Transverse colon (tissue), 3 donors: ENCODE measurements around the gene LURAP1L.

Experiments used
- EP300 ChIP-seq: sonication (generic); formaldehyde crosslinking; IDR thresholded peaks from one replicate; pipeline ENCODE4 v1.6.1; 2017; ENCODE audit warnings: antibody characterized with exemption, low read depth
- POLR2A ChIP-seq: fragments of 450-650 bp; IDR thresholded peaks from one replicate; pipeline ENCODE4 v1.6.1; 2016; ENCODE audit warnings: antibody characterized with exemption, mild to moderate bottlenecking, moderate library complexity
- TF ChIP-seq, protein P1 (sequence below), 5 experiments: fragments of 200-600 bp in 3 of 5; fragments of 450-650 bp in 2 of 5; sonication (generic) in 3 of 5; IDR thresholded peaks; 1 replicate in 2 of 5; 2 replicates in 3 of 5; pipeline ENCODE4 v1.5.1; 2016 to 2017; ENCODE audit warnings: antibody characterized with exemption in 5 of 5, inconsistent platforms in 3 of 5, mild to moderate bottlenecking in 2 of 5, moderate library complexity in 1 of 5

DNA sequence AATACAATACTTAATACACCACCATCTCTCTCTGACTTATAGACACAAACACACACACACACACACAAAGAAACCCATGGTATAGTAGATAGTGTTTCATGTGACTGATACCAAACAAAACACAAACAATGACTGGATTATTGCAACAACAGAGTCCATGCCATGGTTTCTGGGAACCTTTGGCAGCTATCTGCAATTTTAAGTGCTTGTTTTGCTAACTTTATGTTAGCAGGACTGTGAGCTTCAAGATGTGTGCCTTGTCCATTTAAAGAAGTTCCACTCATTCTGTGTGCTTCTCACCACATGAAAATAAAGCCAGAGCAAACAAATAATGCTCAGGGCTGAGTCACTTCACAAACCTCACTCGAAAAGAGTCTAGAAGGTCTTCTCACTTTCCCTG is 15.1 kb upstream of the LURAP1L start:
- TF ChIP-seq POLR2A (no peak), EP300 (no peak)
- TF ChIP-seq, protein P1, sequence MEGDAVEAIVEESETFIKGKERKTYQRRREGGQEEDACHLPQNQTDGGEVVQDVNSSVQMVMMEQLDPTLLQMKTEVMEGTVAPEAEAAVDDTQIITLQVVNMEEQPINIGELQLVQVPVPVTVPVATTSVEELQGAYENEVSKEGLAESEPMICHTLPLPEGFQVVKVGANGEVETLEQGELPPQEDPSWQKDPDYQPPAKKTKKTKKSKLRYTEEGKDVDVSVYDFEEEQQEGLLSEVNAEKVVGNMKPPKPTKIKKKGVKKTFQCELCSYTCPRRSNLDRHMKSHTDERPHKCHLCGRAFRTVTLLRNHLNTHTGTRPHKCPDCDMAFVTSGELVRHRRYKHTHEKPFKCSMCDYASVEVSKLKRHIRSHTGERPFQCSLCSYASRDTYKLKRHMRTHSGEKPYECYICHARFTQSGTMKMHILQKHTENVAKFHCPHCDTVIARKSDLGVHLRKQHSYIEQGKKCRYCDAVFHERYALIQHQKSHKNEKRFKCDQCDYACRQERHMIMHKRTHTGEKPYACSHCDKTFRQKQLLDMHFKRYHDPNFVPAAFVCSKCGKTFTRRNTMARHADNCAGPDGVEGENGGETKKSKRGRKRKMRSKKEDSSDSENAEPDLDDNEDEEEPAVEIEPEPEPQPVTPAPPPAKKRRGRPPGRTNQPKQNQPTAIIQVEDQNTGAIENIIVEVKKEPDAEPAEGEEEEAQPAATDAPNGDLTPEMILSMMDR (IDR thresholded peaks at IDR 0.05): no peak
